Astrocyte (in vitro differentiated cells and primary cell): ENCODE measurements around the gene TRAK2. TPM values are rescaled to one million over a fixed set of nuclear protein-coding genes. Genes with fewer than 3 reads are reported as not detected.

Experiments
- DNase-seq: peaks from one replicate; pipeline ENCODE4 v3.0.0-alpha.2; 2010; ENCODE audit warnings: low read depth
- FAIRE-seq: peaks from 2 replicates; lab custom pipeline; 2011; peaks lifted over from hg19 to GRCh38; lab: Jason Lieb, UNC
- H2AFZ ChIP-seq: 2 replicates; pipeline ENCODE4 v1.6.0; 2012; ENCODE audit warnings: low read depth, low read length, inconsistent platforms
- H3K27ac ChIP-seq: 2 replicates; pipeline ENCODE4 v1.5.1; 2011; ENCODE audit warnings: low read depth, low read length, inconsistent platforms
- H3K27me3 ChIP-seq: 2 replicates; pipeline ENCODE4 v1.6.0; 2011; ENCODE audit warnings: low read length, inconsistent platforms; ENCODE audit not compliant: insufficient read depth
- H3K36me3 ChIP-seq: 2 replicates; pipeline ENCODE4 v1.5.1; 2011; ENCODE audit warnings: low read length, inconsistent platforms; ENCODE audit not compliant: insufficient read depth
- H3K4me1 ChIP-seq: 2 replicates; pipeline ENCODE4 v1.5.1; 2011; ENCODE audit warnings: low read length, inconsistent platforms; ENCODE audit not compliant: insufficient read depth
- H3K4me2 ChIP-seq: 2 replicates; pipeline ENCODE4 v1.6.0; 2012; ENCODE audit warnings: low read length, inconsistent platforms
- H3K4me3 ChIP-seq: 2 replicates; pipeline ENCODE4 v1.5.1; 2011; ENCODE audit warnings: low read depth, mild to moderate bottlenecking, low read length, inconsistent platforms; ENCODE audit not compliant: insufficient read depth
- H3K79me2 ChIP-seq: 2 replicates; pipeline ENCODE4 v1.6.0; 2012; ENCODE audit warnings: mild to moderate bottlenecking, low read length, inconsistent platforms; ENCODE audit not compliant: insufficient read depth
- H3K9ac ChIP-seq: 2 replicates; pipeline ENCODE4 v1.6.0; 2012; ENCODE audit warnings: mild to moderate bottlenecking, low read length, inconsistent platforms
- H3K9me3 ChIP-seq: 2 replicates; pipeline ENCODE4 v1.5.1; 2012; ENCODE audit warnings: low read depth, mild to moderate bottlenecking, low read length, inconsistent platforms; ENCODE audit not compliant: insufficient read depth
- H4K20me1 ChIP-seq: 2 replicates; pipeline ENCODE4 v1.6.0; 2012; ENCODE audit warnings: low read length, inconsistent platforms; ENCODE audit not compliant: insufficient read depth
- H3K27ac Mint-ChIP-seq: one replicate; pipeline ENCODE4 v1.8.0; 2021; ENCODE audit warnings: mild to moderate bottlenecking, mixed read lengths; ENCODE audit not compliant: unreplicated experiment
- H3K27me3 Mint-ChIP-seq: one replicate; pipeline ENCODE4 v1.8.0; 2021; ENCODE audit warnings: low read depth, mixed read lengths; ENCODE audit not compliant: unreplicated experiment
- H3K36me3 Mint-ChIP-seq: one replicate; pipeline ENCODE4 v1.8.0; 2021; ENCODE audit warnings: low read depth, mixed read lengths; ENCODE audit not compliant: unreplicated experiment
- H3K4me1 Mint-ChIP-seq: one replicate; pipeline ENCODE4 v1.8.0; 2021; ENCODE audit warnings: low read depth, mixed read lengths; ENCODE audit not compliant: unreplicated experiment
- H3K4me3 Mint-ChIP-seq: one replicate; pipeline ENCODE4 v1.8.0; 2021; ENCODE audit warnings: mild to moderate bottlenecking, moderate library complexity, mixed read lengths; ENCODE audit not compliant: unreplicated experiment
- H3K9me3 Mint-ChIP-seq: one replicate; pipeline ENCODE4 v1.8.0; 2021; ENCODE audit warnings: mild to moderate bottlenecking, mixed read lengths; ENCODE audit not compliant: unreplicated experiment
- CTCF ChIP-seq: IDR thresholded peaks from 2 replicates; pipeline ENCODE4 v1.5.1; 2011; ENCODE audit warnings: low read depth, mild to moderate bottlenecking, inconsistent platforms, low read length, moderate library complexity; ENCODE audit not compliant: insufficient read depth
- EZH2 ChIP-seq: IDR thresholded peaks from 2 replicates; pipeline ENCODE4 v1.6.1; 2012; ENCODE audit warnings: mild to moderate bottlenecking, low read length, inconsistent platforms; ENCODE audit not compliant: insufficient read depth
- total RNA-seq: library from RNA; stranded (reverse); gene quantifications from 2 replicates; pipeline ENCODE4 v1.2.1, GENCODE V29; 2021

TRAK2 gene
- total RNA-seq, 1 donor from 2014 or later: 39.1 TPM

GRCh38 chr2:201419057-201419635 lies 32.1 kb downstream of the TRAK2 start:
- no peak for DNase-seq
- Mint-ChIP-seq H3K27me3 (no peaks in the 10 kb centered on the region), H3K27ac (no peak overlapping the region), H3K9me3 (no peaks in the 10 kb centered on the region), H3K4me3 (no peak overlapping the region), H3K4me1 (peaks cover 11% of the 10 kb centered on the region), H3K36me3 (no peaks in the 10 kb centered on the region)
- Histone ChIP-seq H3K36me3 (no peaks in the 10 kb centered on the region), H4K20me1 (peaks cover 10% of the 10 kb centered on the region), H3K4me1 (peaks cover 19% of the 10 kb centered on the region), H3K9me3 (no peaks in the 10 kb centered on the region), H2AFZ (no peak overlapping the region), H3K9ac (no peak overlapping the region), H3K4me3 (no peak overlapping the region), H3K79me2 (peaks cover 36% of the 10 kb centered on the region), H3K4me2 (no peak overlapping the region), H3K27me3 (no peaks in the 10 kb centered on the region), H3K27ac (no peak overlapping the region)
- TF ChIP-seq CTCF: no peak
- TF ChIP-seq EZH2: no peak
- FAIRE-seq: peak; percentile 39

- TF ChIP-seq EZH2 (no peak), CTCF (no peak)
- H3K4me3 ChIP-seq: no peak overlapping the region
- H3K9me3 ChIP-seq: no peaks in the 10 kb centered on the region
- no peaks in the 10 kb centered on the region for H3K36me3 ChIP-seq
- no peaks in the 10 kb centered on the region for H3K27me3 Mint-ChIP-seq
- DNase-seq (no peak), FAIRE-seq (no peak)
- H3K4me1 Mint-ChIP-seq: peaks cover 8% of the 10 kb centered on the region
- H3K4me2 ChIP-seq: peak overlapping the region; percentile 10
- H2AFZ ChIP-seq: no peak overlapping the region
- H3K9ac ChIP-seq: no peak overlapping the region
- H3K4me3 Mint-ChIP-seq: no peak overlapping the region
- peaks cover 20% of the 10 kb centered on the region for H4K20me1 ChIP-seq
- peaks cover 8% of the 10 kb centered on the region for H3K36me3 Mint-ChIP-seq
- H3K79me2 ChIP-seq: peaks cover 42% of the 10 kb centered on the region
- H3K27ac Mint-ChIP-seq: no peak overlapping the region
- no peaks in the 10 kb centered on the region for H3K27me3 ChIP-seq
- H3K27ac ChIP-seq: no peak overlapping the region
- H3K4me1 ChIP-seq: peaks cover 24% of the 10 kb centered on the region
- peaks cover 3% of the 10 kb centered on the region for H3K9me3 Mint-ChIP-seq
These were observed 36.1 kb downstream of the TRAK2 start for GRCh38 chr2:201415149-201415548.

- H3K9ac ChIP-seq: no peak overlapping the region
- peaks cover 45% of the 10 kb centered on the region for H3K79me2 ChIP-seq
- Mint-ChIP-seq H3K36me3 (peaks cover 8% of the 10 kb centered on the region), H3K4me1 (peaks cover 6% of the 10 kb centered on the region), H3K4me3 (no peak overlapping the region), H3K9me3 (peaks cover 3% of the 10 kb centered on the region), H3K27ac (no peak overlapping the region), H3K27me3 (no peaks in the 10 kb centered on the region)
- TF ChIP-seq CTCF (no peak), EZH2 (no peak)
- H3K4me3 ChIP-seq: no peak overlapping the region
- H4K20me1 ChIP-seq: peaks cover 17% of the 10 kb centered on the region
- H3K36me3 ChIP-seq: no peaks in the 10 kb centered on the region
- peak overlapping the region; percentile 77 for H3K4me2 ChIP-seq
- H3K27ac ChIP-seq: no peak overlapping the region
- peaks cover 21% of the 10 kb centered on the region for H3K4me1 ChIP-seq
- peak; percentile 86 for FAIRE-seq
- H3K9me3 ChIP-seq: no peaks in the 10 kb centered on the region
- DNase-seq: peak; percentile 69
- H3K27me3 ChIP-seq: no peaks in the 10 kb centered on the region
- no peak overlapping the region for H2AFZ ChIP-seq
These were observed 36.9 kb downstream of the TRAK2 start for GRCh38 chr2:201414099-201415023.
